Subcutaneous adipose tissue (tissue), 4 donors: ENCODE data around the gene WWOX. TPM values are rescaled to one million over a fixed set of nuclear protein-coding genes. Genes with fewer than 3 reads are reported as not detected.

ENCODE experiments used
- CTCF ChIP-seq: fragments of 450-650 bp; IDR thresholded peaks from one replicate; pipeline ENCODE4 v1.5.1; 2016; ENCODE audit warnings: low read depth, mild to moderate bottlenecking, control low read depth, antibody characterized with exemption, moderate library complexity
- total RNA-seq, 4 donors: library from RNA; depleted of rRNA; stranded (reverse); fragments of >200 nt; gene quantifications; one replicate each; pipeline ENCODE4 v1.1.0, GENCODE V29; 2016

Gene WWOX
- total RNA-seq, 4 donors from 2014 or later = 31.4 to 67.8 (median 46.0) TPM

GRCh38 chr16:78216166-78216745 is 116.8 kb downstream of the WWOX start:
- no peak for TF ChIP-seq CTCF

- TF ChIP-seq CTCF = no peak
These were observed 117.8 kb downstream of the WWOX start for GRCh38 chr16:78217276-78217675.

GRCh38 chr16:78218279-78218678 is 118.8 kb downstream of the WWOX start:
- TF ChIP-seq CTCF = no peak

- no peak for TF ChIP-seq CTCF
These were observed 119.6 kb downstream of the WWOX start for GRCh38 chr16:78218856-78219651.

GRCh38 chr16:78220571-78220970 is 121.1 kb downstream of the WWOX start:
- TF ChIP-seq CTCF = no peak

DNA sequence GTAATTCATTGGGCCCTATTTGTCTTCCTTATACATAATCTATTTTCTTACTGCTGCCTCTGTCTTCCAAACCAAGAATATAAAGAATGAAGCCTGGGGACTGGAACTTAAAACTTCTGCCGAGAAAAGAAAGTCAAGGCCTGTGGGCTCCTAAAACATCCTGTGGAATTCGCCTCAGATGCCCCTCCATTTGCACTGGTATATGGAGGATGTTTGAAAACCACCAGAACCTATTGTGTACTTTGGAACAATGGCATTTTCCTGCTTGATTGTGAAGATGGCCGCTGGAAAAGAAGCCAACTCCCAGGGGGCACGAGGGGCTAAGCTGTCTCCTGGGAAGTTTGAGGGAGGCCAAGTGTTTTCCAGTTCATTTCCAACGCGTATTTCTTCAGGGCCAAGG is 122.4 kb downstream of the WWOX start:
- no peak for TF ChIP-seq CTCF

DNA sequence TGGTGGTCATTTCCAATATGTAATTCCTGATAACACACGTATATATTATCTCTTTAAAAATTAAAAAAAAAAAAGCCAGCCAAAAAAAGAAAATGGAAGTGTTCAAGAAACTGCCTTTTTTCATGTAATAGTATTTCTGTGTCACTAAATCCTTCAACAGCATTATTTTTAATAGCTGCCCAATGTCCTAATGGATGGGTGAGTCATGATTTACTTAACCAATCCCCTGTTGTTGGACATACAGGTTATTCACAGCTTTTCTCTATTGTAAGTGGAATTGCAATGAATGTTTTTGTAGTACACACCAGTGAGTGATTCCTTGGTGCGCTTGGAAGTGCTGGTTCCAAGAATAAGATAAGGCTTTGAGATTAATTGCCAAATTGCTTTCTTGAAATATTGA is 124.9 kb downstream of the WWOX start:
- no peak for TF ChIP-seq CTCF
